Smooth muscle cell of the brain vasculature (primary cell): ENCODE data around the gene CPED1.
"Not testable (repeated sequence)": the region's sequence is repeated elsewhere in the genome, so short reads cannot be mapped to it uniquely, and the experiment has no call there.

ENCODE experiments used
- DNase-seq: peaks from one replicate; pipeline ENCODE4 v3.0.0-alpha.2; 2012; ENCODE audit warnings: low read depth, low spot score

Gene CPED1

GRCh38 chr7:121279822-121280221, 291.3 kb downstream of the CPED1 start:
- DNase-seq: no peak

GRCh38 chr7:121280656-121281055, 292.1 kb downstream of the CPED1 start:
- no peak for DNase-seq

- no peak for DNase-seq
Measured at GRCh38 chr7:121282129-121282528, 293.6 kb downstream of the CPED1 start.

- no peak for DNase-seq
Measured at GRCh38 chr7:121285066-121285667, 296.7 kb downstream of the CPED1 start.

- no peak for DNase-seq
Measured at GRCh38 chr7:121286186-121286585, 297.7 kb downstream of the CPED1 start.

GRCh38 chr7:121286742-121287734, 298.5 kb downstream of the CPED1 start:
- no peak for DNase-seq

- no peak for DNase-seq
Measured at GRCh38 chr7:121288894-121289293, 300.4 kb downstream of the CPED1 start.

GRCh38 chr7:121289930-121290329, 301.4 kb downstream of the CPED1 start:
- not testable (repeated sequence) for DNase-seq

GRCh38 chr7:121294448-121294992, 306.0 kb downstream of the CPED1 start:
- no peak for DNase-seq

GRCh38 chr7:121297843-121298242, 309.3 kb downstream of the CPED1 start:
- no peak for DNase-seq

- DNase-seq: no peak
Measured at GRCh38 chr7:121298831-121299239, 310.3 kb downstream of the CPED1 start.

- no peak for DNase-seq
Measured at GRCh38 chr7:121300685-121301420, 312.3 kb downstream of the CPED1 start.

GRCh38 chr7:121301446-121302213, 313.1 kb downstream of the CPED1 start:
- no peak for DNase-seq

- peak; percentile 54 for DNase-seq
Measured at GRCh38 chr7:121302214-121302745, 313.8 kb downstream of the CPED1 start.

GRCh38 chr7:121303422-121304101, 315.1 kb downstream of the CPED1 start:
- DNase-seq: no peak

GRCh38 chr7:121304102-121304658, 315.7 kb downstream of the CPED1 start:
- no peak for DNase-seq

GRCh38 chr7:121305109-121305508, 316.6 kb downstream of the CPED1 start:
- no peak for DNase-seq

- DNase-seq: no peak
Measured at GRCh38 chr7:121306565-121306964, 318.1 kb downstream of the CPED1 start.

GRCh38 chr7:121307021-121307574, 318.6 kb downstream of the CPED1 start:
- DNase-seq: no peak
